GM12875 (cell line): ENCODE results near the gene CD2BP2.

Experiments used
- H3K4me3 ChIP-seq: one replicate; pipeline ENCODE4 v1.5.1; 2011; ENCODE audit warnings: low read depth, low read length, control low read depth
- TF ChIP-seq, protein P1 (sequence below): IDR thresholded peaks from 2 replicates; pipeline ENCODE4 v1.5.1; 2011; ENCODE audit warnings: low read depth, mild to moderate bottlenecking, control low read depth, inconsistent platforms, low read length, moderate library complexity, borderline replicate concordance; ENCODE audit not compliant: insufficient read depth

CD2BP2 gene

GRCh38 chr16:30370456-30371247 lies 15.5 kb upstream of the CD2BP2 start, which contains the start of gene TBC1D10B:
TSS of gene TBC1D10B (minus strand) at chr16:30370494. CDS start at chr16:30370183, 311 bp downstream.
- TF ChIP-seq, protein P1, sequence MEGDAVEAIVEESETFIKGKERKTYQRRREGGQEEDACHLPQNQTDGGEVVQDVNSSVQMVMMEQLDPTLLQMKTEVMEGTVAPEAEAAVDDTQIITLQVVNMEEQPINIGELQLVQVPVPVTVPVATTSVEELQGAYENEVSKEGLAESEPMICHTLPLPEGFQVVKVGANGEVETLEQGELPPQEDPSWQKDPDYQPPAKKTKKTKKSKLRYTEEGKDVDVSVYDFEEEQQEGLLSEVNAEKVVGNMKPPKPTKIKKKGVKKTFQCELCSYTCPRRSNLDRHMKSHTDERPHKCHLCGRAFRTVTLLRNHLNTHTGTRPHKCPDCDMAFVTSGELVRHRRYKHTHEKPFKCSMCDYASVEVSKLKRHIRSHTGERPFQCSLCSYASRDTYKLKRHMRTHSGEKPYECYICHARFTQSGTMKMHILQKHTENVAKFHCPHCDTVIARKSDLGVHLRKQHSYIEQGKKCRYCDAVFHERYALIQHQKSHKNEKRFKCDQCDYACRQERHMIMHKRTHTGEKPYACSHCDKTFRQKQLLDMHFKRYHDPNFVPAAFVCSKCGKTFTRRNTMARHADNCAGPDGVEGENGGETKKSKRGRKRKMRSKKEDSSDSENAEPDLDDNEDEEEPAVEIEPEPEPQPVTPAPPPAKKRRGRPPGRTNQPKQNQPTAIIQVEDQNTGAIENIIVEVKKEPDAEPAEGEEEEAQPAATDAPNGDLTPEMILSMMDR, result peak; percentile 19; the same call in 1 of the 2 replicates

DNA sequence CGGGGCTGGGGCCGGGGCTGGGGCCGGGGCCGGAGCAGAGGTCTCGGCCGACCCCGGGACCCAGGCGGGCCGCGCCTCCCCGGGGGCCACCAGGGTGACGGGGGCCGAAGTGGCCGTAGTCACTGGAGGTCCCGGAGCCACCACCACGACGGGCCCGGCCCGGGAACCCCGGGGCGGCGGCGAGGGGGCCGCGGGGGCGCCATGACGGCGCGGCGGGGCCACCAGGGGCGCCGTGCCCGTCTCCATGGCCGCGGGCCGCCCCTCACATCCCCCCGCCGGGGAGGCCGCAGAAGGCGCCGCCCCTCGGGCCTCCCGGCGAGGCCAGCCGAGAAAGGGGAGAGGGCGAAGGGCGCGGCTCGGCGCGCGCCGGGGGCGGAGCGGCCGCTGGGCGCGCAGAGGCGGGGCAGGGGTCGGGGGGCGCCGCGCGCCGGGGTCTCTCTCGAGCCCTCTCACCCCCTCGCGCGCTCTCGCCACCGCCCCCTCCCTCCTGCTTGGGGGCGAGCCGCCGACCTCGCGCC lies 14.9 kb upstream of the CD2BP2 start:
- TF ChIP-seq, protein P1, result no peak
- peak overlapping the region; percentile 63 for H3K4me3 ChIP-seq

More at GRCh38 chr16:30370456-30371247, 15.5 kb upstream of the CD2BP2 start, which contains the start of gene TBC1D10B:
- H3K4me3 ChIP-seq, result peak within 1 kb of the TSS; percentile 63

DNA sequence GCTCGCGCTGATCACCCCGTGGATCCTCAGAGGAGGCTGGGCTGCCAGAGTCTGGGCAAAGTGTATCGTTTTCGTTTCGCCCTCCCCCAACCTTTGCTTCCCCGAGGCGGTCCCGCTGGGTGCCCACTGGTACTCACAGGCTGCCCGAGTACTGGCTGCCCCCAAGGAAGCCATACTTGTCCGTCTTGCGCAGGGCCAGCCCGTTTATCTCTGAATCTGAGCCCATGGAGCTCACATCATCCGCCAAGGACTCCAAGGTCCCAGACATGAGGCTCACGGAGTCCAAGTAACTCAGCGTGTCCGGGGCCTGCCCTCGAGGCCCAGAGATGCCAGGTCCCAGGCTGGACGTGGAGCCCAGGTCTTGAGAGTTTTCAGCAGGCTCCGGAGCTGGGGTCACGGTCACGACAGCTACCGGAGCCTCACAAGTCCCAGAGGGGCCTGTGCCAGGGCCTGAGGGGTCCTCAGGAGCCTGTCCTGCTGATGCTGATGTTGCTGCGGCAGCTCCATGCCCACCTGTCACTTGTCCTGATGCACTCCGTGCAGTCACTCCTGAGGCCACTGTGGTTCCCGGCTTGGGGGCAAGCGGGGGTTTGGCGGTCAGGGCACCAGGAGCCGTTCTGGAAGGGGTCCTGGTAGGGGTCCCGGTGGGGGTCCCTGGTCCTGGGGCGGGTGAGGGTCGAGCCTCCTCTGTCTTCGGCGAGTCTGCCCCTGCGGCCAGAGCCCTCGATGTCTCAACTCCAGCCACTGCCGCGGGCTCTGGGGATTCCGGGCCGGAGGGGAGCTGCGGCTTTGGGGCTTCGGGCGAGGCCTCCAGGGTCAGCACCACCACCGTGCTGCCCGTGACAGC lies 14.2 kb upstream of the CD2BP2 start:
- TF ChIP-seq, protein P1, result no peak

DNA sequence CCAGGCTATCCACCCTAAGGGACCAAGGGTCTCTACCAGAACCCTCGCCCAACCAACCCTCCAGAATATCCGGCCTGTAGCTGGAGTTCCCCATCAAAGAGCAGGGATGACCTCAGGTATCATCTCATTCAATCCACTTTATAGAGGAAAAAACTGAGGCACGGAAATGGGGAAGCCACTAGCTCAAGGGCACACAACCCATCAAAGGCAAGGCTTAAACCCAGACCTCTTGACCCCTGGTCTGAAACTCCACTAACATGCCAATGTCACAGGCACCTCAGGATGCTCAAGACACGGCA lies 13.6 kb upstream of the CD2BP2 start:
- TF ChIP-seq, protein P1, result no peak
- H3K4me3 ChIP-seq, result peak overlapping the region; percentile 63

More for the DNA sequence above, 14.2 kb upstream of the CD2BP2 start:
- peak overlapping the region; percentile 63 for H3K4me3 ChIP-seq

DNA sequence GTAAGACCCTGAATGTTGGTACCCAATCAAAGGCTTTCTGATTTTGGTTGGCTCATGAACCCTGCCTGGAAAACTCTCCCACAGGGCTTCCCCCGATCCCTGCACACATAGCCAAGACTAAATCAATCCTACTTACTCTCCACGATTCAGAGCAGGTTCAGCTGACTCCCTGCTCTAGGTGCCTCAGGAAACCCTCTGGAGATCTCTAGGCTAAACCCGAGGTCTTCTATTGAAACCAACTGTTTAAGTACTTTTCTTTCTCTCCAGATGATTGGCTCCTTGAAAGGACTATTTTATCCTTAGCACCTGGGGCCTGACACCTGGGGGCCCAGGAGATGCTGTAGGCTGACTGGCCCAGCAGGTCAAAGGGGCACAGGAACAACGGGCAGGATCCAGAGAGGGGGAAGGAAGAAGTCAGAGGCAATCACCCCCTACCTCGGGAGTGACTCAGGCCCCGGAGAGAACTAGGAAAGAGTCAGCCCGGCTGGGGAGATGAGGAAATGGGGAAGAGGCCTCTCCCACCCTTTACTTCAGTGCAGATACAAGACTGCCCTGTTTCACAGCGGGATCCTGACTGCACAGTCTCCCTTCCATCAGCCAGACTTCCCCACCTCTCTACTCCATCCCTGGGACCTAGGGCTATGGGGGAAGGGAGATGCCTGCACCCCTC lies 13.1 kb upstream of the CD2BP2 start:
- TF ChIP-seq, protein P1, result no peak
- peak overlapping the region; percentile 63 for H3K4me3 ChIP-seq

DNA sequence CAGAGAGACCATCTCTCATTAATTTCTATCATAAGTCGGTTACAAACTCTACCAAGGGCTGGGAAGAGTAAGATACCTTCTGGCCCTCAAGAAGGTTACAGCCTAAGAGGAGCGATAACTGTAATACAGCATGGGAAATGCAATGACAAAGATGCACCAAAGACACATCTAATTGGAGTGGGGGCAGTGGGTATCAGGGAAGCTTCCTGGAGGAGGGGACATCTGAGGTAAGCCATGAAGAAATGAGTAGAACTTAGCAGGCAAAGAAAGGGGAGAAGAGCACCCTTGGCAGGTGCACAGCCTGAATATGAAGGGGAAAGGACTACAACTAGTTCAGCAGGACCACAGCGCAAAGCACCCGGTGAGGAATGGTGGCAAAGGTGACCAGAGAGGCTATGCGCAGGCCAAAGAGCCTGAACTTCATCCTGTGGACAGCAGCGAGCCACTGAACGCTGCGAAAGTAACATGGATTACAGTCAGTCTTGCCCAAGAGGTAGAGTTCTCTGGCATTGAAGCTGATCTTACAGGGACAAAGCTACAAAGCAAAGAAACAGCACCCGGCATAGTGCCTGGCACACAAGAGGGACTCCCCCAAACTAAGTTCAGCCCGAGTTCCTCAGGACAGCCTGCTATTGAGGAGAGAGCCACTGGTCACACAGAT lies 12.4 kb upstream of the CD2BP2 start:
- H3K4me3 ChIP-seq, result peak overlapping the region; percentile 1
- TF ChIP-seq, protein P1, result no peak
